ENCODE results near the gene PHKB. TPM values are rescaled to one million over a fixed set of nuclear protein-coding genes. Genes with fewer than 3 reads are reported as not detected.

Gene PHKB
- total and polyA plus RNA-seq, 2 donors (not counting 1 experiment from before 2014, with no cell fraction given), result 79.0 to 103 TPM

DNA sequence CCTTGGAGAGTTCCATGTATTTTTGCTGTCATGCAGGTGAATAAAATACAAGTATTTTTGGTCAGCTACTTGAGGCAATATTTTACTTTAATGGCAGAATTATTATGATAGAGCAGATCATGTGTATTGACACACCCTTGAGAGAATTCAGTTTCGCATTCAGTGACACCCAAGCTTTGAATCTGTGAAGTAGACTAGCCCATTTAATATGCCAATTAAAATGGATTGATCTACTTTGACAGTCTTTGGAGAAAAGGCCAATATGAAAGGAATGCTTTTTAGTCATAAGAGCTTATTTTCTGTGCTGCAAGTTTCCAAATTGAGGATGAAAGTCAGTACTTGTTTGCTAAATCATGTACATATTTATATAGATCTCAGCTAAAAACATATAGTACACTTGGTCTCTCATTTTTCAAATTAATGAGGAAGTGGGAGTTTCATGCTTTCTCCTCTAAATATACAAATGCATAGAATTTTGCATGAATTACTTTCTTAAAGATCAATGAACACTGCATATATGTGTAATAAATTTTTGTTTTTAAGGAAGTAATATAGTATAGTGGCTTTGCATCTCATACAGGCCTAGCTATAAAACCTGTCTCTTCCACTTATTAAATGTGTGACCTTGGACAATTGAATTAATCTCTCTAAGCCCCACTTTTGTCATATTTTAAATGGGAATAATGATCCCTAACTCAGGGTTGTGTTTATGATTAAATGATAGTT is 161.5 kb downstream of the PHKB start:
- Histone ChIP-seq H3K9me3 (ENCODE audit: control insufficient read depth, insufficient read depth, low read depth, low read length) (no peaks in the 10 kb centered on the region), H3K4me1 (ENCODE audit: control insufficient read depth, extremely low read depth, insufficient read depth, low read length) (no peaks in the 10 kb centered on the region), H3K27ac (ENCODE audit: insufficient read depth, low read length) (no peak overlapping the region), H4K20me1 (ENCODE audit: control insufficient read depth, extremely low read depth, insufficient read depth, low read length) (no peaks in the 10 kb centered on the region), H3K79me2 (ENCODE audit: control insufficient read depth, insufficient read depth, low read length) (no peaks in the 10 kb centered on the region), H3K36me3 (ENCODE audit: control insufficient read depth, insufficient read depth, low read length) (no peaks in the 10 kb centered on the region), H3K4me2 (ENCODE audit: extremely low read depth, insufficient read depth, low read length) (no peak overlapping the region), H3K27me3 (ENCODE audit: control insufficient read depth, insufficient read depth, low read length) (no peaks in the 10 kb centered on the region), H2AFZ (ENCODE audit: low read length) (no peak overlapping the region), H3K4me3 (replicated peaks in 1 of 4; ENCODE audit: control extremely low read depth in 1 of 4, insufficient read depth in 1 of 4, low read depth in 3 of 4, low read length in 4 of 4) (no peak overlapping the region), H3K9ac (ENCODE audit: insufficient read depth, low read length) (no peak overlapping the region)
- DNase-seq (ENCODE audit: low read depth in 2 of 2), result no peak
- TF ChIP-seq, protein P1, sequence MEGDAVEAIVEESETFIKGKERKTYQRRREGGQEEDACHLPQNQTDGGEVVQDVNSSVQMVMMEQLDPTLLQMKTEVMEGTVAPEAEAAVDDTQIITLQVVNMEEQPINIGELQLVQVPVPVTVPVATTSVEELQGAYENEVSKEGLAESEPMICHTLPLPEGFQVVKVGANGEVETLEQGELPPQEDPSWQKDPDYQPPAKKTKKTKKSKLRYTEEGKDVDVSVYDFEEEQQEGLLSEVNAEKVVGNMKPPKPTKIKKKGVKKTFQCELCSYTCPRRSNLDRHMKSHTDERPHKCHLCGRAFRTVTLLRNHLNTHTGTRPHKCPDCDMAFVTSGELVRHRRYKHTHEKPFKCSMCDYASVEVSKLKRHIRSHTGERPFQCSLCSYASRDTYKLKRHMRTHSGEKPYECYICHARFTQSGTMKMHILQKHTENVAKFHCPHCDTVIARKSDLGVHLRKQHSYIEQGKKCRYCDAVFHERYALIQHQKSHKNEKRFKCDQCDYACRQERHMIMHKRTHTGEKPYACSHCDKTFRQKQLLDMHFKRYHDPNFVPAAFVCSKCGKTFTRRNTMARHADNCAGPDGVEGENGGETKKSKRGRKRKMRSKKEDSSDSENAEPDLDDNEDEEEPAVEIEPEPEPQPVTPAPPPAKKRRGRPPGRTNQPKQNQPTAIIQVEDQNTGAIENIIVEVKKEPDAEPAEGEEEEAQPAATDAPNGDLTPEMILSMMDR (conservative IDR thresholded peaks at IDR 0.05 in 1 of 2, IDR thresholded peaks at IDR 0.05 in 1 of 2; ENCODE audit: low read depth in 1 of 2, low read length in 2 of 2), result no peak
- TF ChIP-seq EZH2 (IDR thresholded peaks at IDR 0.05; ENCODE audit: low read length, missing control alignments), result no peak

DNA sequence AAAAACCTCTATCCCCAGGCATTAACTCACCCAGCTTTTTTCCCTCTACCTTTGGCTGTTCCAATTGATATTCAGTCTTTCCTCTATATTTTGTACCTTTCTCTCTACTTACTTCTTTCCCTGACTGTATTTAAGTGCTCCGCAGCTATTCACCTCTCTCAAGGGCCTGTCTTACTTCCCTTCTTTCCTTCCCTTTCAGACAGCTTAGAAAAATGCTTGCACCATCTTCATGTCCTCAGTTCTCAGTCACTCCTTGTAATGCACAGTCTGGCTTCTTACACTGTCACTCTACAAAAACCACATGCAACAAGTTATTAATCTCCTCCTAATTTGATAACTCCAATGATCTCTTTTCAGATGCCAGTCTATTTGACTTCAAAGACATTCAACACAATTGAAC is 163.4 kb downstream of the PHKB start:
- H3K9ac ChIP-seq (ENCODE audit: insufficient read depth, low read length), result no peak overlapping the region
- no peaks in the 10 kb centered on the region for H3K27me3 ChIP-seq (ENCODE audit: control insufficient read depth, insufficient read depth, low read length)
- no peak overlapping the region for H2AFZ ChIP-seq (ENCODE audit: low read length)
- DNase-seq (ENCODE audit: low read depth in 2 of 2), result no peak
- no peaks in the 10 kb centered on the region for H3K9me3 ChIP-seq (ENCODE audit: control insufficient read depth, insufficient read depth, low read depth, low read length)
- H3K4me3 ChIP-seq (replicated peaks in 1 of 4; ENCODE audit: control extremely low read depth in 1 of 4, insufficient read depth in 1 of 4, low read depth in 3 of 4, low read length in 4 of 4), result no peak overlapping the region
- H3K4me2 ChIP-seq (ENCODE audit: extremely low read depth, insufficient read depth, low read length), result no peak overlapping the region
- no peak overlapping the region for H3K27ac ChIP-seq (ENCODE audit: insufficient read depth, low read length)
- no peaks in the 10 kb centered on the region for H4K20me1 ChIP-seq (ENCODE audit: control insufficient read depth, extremely low read depth, insufficient read depth, low read length)
- TF ChIP-seq, protein P1 (conservative IDR thresholded peaks at IDR 0.05 in 1 of 2, IDR thresholded peaks at IDR 0.05 in 1 of 2; ENCODE audit: low read depth in 1 of 2, low read length in 2 of 2), result no peak
- TF ChIP-seq EZH2 (IDR thresholded peaks at IDR 0.05; ENCODE audit: low read length, missing control alignments), result no peak
- no peaks in the 10 kb centered on the region for H3K36me3 ChIP-seq (ENCODE audit: control insufficient read depth, insufficient read depth, low read length)
- no peaks in the 10 kb centered on the region for H3K79me2 ChIP-seq (ENCODE audit: control insufficient read depth, insufficient read depth, low read length)
- H3K4me1 ChIP-seq (ENCODE audit: control insufficient read depth, extremely low read depth, insufficient read depth, low read length), result no peaks in the 10 kb centered on the region

DNA sequence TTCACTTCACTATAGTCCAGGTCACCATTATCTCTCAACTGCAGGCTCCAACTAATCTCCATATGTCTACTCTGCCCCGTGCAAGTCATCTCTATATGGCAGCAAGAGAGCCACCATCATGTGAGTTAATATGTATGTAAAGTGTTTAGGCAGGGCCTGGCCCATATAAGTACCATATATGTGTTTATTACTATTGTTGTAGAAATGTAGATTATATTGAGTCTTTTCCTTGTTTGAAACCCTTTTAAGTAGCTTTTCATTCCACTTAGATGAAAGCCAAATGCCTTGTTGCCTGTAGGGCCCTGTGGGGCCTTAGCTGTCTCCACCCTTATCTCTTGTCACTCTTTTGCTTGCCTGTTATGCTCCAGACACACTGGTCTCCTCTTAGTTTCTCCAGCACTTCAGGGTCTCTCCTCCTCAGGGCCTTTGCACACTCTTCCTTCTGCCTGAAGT is 164.0 kb downstream of the PHKB start:
- Histone ChIP-seq H3K4me3 (replicated peaks in 1 of 4; ENCODE audit: control extremely low read depth in 1 of 4, insufficient read depth in 1 of 4, low read depth in 3 of 4, low read length in 4 of 4) (no peak overlapping the region), H3K27ac (ENCODE audit: insufficient read depth, low read length) (no peak overlapping the region), H4K20me1 (ENCODE audit: control insufficient read depth, extremely low read depth, insufficient read depth, low read length) (no peaks in the 10 kb centered on the region), H3K9me3 (ENCODE audit: control insufficient read depth, insufficient read depth, low read depth, low read length) (no peaks in the 10 kb centered on the region), H2AFZ (ENCODE audit: low read length) (no peak overlapping the region), H3K9ac (ENCODE audit: insufficient read depth, low read length) (no peak overlapping the region), H3K79me2 (ENCODE audit: control insufficient read depth, insufficient read depth, low read length) (no peaks in the 10 kb centered on the region), H3K27me3 (ENCODE audit: control insufficient read depth, insufficient read depth, low read length) (no peaks in the 10 kb centered on the region), H3K36me3 (ENCODE audit: control insufficient read depth, insufficient read depth, low read length) (no peaks in the 10 kb centered on the region), H3K4me1 (ENCODE audit: control insufficient read depth, extremely low read depth, insufficient read depth, low read length) (no peaks in the 10 kb centered on the region), H3K4me2 (ENCODE audit: extremely low read depth, insufficient read depth, low read length) (no peak overlapping the region)
- DNase-seq (ENCODE audit: low read depth in 2 of 2), result no peak
- no peak for TF ChIP-seq EZH2 (IDR thresholded peaks at IDR 0.05; ENCODE audit: low read length, missing control alignments)
- TF ChIP-seq, protein P1 (conservative IDR thresholded peaks at IDR 0.05 in 1 of 2, IDR thresholded peaks at IDR 0.05 in 1 of 2; ENCODE audit: low read depth in 1 of 2, low read length in 2 of 2), result no peak
